ENCODE results near the gene COG3. TPM values are rescaled to one million over a fixed set of nuclear protein-coding genes. Genes with fewer than 3 reads are reported as not detected.

The COG3 gene
- total RNA-seq, 1 experiment from 2014 or later: 17.6 TPM

GRCh38 chr13:45554604-45555109 lies 89.9 kb downstream of the COG3 start:
- RAD21 ChIA-PET (ENCODE audit: low non-redundant PET in 1 of 2, low total read pairs in 2 of 2, uncharacterized antibody in 2 of 2, unreplicated experiment in 2 of 2): no interaction called here
- ATAC-seq (no peak), DNase-seq (ENCODE audit: low read depth, low spot score) (no peak)
- Histone ChIP-seq H3K9ac (ENCODE audit: low read length) (no peak overlapping the region), H4K20me1 (ENCODE audit: insufficient read depth) (no peaks in the 10 kb centered on the region), H3K27me3 (ENCODE audit: insufficient read depth, low read length) (peaks cover 6% of the 10 kb centered on the region; the same call in 1 of the 2 replicates), H3K4me1 (ENCODE audit: control insufficient read depth in 1 of 2, insufficient read depth in 2 of 2, low read length in 2 of 2) (no peaks in the 10 kb centered on the region), H3K9me2 (ENCODE audit: insufficient read depth) (no peaks in the 10 kb centered on the region), H3K4me2 (ENCODE audit: low read length) (no peak overlapping the region), H3K4me3 (replicated peaks in 1 of 2; ENCODE audit: low read depth in 1 of 2, low read length in 2 of 2) (no peak overlapping the region), H3K27ac (ENCODE audit: low read depth, low read length) (no peak overlapping the region), H3K9me3 (ENCODE audit: control insufficient read depth in 1 of 2, insufficient read depth in 1 of 2, low read depth in 1 of 2, low read length in 2 of 2) (no peaks in the 10 kb centered on the region), H3K36me3 (ENCODE audit: control insufficient read depth in 1 of 2, insufficient read depth in 2 of 2, low read length in 2 of 2) (no peaks in the 10 kb centered on the region), H2AFZ (ENCODE audit: low read depth, low read length, poor library complexity, severe bottlenecking) (no peak overlapping the region), H3K79me2 (ENCODE audit: insufficient read depth, low read length) (no peaks in the 10 kb centered on the region)
- CTCF ChIA-PET: no interaction called here
- POLR2A ChIA-PET: no interaction called here
- TF ChIP-seq EZH2phosphoT487 (IDR thresholded peaks at IDR 0.05; ENCODE audit: borderline replicate concordance): no peak
- intact Hi-C loops (cut with micrococcal nuclease): no loop called here
- no TSS peak for BruUV-seq (replicated peaks)

- POLR2A ChIA-PET: no interaction called here
- intact Hi-C loops (cut with micrococcal nuclease): no loop called here
- H3K4me2 ChIP-seq (ENCODE audit: low read length): no peak overlapping the region
- H3K4me3 ChIP-seq (replicated peaks in 1 of 2; ENCODE audit: low read depth in 1 of 2, low read length in 2 of 2): no peak overlapping the region
- no peaks in the 10 kb centered on the region for H3K27me3 ChIP-seq (ENCODE audit: insufficient read depth, low read length)
- no peak overlapping the region for H2AFZ ChIP-seq (ENCODE audit: low read depth, low read length, poor library complexity, severe bottlenecking)
- H4K20me1 ChIP-seq (ENCODE audit: insufficient read depth): no peaks in the 10 kb centered on the region
- H3K27ac ChIP-seq (ENCODE audit: low read depth, low read length): no peak overlapping the region
- ATAC-seq (no peak), DNase-seq (ENCODE audit: low read depth, low spot score) (no peak)
- H3K9me2 ChIP-seq (ENCODE audit: insufficient read depth): no peaks in the 10 kb centered on the region
- no peaks in the 10 kb centered on the region for H3K79me2 ChIP-seq (ENCODE audit: insufficient read depth, low read length)
- RAD21 ChIA-PET (ENCODE audit: low non-redundant PET in 1 of 2, low total read pairs in 2 of 2, uncharacterized antibody in 2 of 2, unreplicated experiment in 2 of 2): no interaction called here
- BruUV-seq (replicated peaks): no TSS peak
- no peaks in the 10 kb centered on the region for H3K36me3 ChIP-seq (ENCODE audit: control insufficient read depth in 1 of 2, insufficient read depth in 2 of 2, low read length in 2 of 2)
- CTCF ChIA-PET: no interaction called here
- peaks cover 0 to 5% of the 10 kb centered on the region in 2 experiments; a peak in 1 of 4 replicates for H3K4me1 ChIP-seq (ENCODE audit: control insufficient read depth in 1 of 2, insufficient read depth in 2 of 2, low read length in 2 of 2)
- no peaks in the 10 kb centered on the region; a peak in 1 of 4 replicates for H3K9me3 ChIP-seq (ENCODE audit: control insufficient read depth in 1 of 2, insufficient read depth in 1 of 2, low read depth in 1 of 2, low read length in 2 of 2)
- H3K9ac ChIP-seq (ENCODE audit: low read length): no peak overlapping the region
- no peak for TF ChIP-seq YY1 (IDR thresholded peaks at IDR 0.05; ENCODE audit: extremely low read depth, insufficient replicate concordance, low read depth, low read length)
- TF ChIP-seq SP1 (IDR thresholded peaks at IDR 0.05; ENCODE audit: low read depth): no peak
- TF ChIP-seq, protein P1, sequence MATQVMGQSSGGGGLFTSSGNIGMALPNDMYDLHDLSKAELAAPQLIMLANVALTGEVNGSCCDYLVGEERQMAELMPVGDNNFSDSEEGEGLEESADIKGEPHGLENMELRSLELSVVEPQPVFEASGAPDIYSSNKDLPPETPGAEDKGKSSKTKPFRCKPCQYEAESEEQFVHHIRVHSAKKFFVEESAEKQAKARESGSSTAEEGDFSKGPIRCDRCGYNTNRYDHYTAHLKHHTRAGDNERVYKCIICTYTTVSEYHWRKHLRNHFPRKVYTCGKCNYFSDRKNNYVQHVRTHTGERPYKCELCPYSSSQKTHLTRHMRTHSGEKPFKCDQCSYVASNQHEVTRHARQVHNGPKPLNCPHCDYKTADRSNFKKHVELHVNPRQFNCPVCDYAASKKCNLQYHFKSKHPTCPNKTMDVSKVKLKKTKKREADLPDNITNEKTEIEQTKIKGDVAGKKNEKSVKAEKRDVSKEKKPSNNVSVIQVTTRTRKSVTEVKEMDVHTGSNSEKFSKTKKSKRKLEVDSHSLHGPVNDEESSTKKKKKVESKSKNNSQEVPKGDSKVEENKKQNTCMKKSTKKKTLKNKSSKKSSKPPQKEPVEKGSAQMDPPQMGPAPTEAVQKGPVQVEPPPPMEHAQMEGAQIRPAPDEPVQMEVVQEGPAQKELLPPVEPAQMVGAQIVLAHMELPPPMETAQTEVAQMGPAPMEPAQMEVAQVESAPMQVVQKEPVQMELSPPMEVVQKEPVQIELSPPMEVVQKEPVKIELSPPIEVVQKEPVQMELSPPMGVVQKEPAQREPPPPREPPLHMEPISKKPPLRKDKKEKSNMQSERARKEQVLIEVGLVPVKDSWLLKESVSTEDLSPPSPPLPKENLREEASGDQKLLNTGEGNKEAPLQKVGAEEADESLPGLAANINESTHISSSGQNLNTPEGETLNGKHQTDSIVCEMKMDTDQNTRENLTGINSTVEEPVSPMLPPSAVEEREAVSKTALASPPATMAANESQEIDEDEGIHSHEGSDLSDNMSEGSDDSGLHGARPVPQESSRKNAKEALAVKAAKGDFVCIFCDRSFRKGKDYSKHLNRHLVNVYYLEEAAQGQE (IDR thresholded peaks at IDR 0.05; ENCODE audit: low read depth): no peak
- TF ChIP-seq RAD21 (IDR thresholded peaks at IDR 0.05; ENCODE audit: low read depth): no peak
- TF ChIP-seq TCF7L2 (IDR thresholded peaks at IDR 0.05; ENCODE audit: borderline replicate concordance, extremely low read depth, insufficient read depth, insufficient read length): no peak
- no peak for TF ChIP-seq ZBTB33 (IDR thresholded peaks at IDR 0.05; ENCODE audit: extremely low read depth, insufficient replicate concordance, low read length)
- no peak for TF ChIP-seq CEBPB (IDR thresholded peaks at IDR 0.05; ENCODE audit: low read depth)
- no peak for TF ChIP-seq CBX3 (IDR thresholded peaks at IDR 0.05; ENCODE audit: low read depth)
- TF ChIP-seq ZFX (IDR thresholded peaks at IDR 0.05): no peak
- TF ChIP-seq JUND (IDR thresholded peaks at IDR 0.05): no peak
- TF ChIP-seq, protein P2, sequence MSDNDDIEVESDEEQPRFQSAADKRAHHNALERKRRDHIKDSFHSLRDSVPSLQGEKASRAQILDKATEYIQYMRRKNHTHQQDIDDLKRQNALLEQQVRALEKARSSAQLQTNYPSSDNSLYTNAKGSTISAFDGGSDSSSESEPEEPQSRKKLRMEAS (IDR thresholded peaks at IDR 0.05): no peak
- no peak for TF ChIP-seq ZNF274 (IDR thresholded peaks at IDR 0.05; ENCODE audit: low read depth, low read length)
- no peak for TF ChIP-seq EZH2 (IDR thresholded peaks at IDR 0.05)
Measured at GRCh38 chr13:45564133-45564776, 99.5 kb downstream of the COG3 start.
